ENCODE measurements around the gene U2AF2. TPM values are rescaled to one million over a fixed set of nuclear protein-coding genes. Genes with fewer than 3 reads are reported as not detected.
A peak's percentile ranks its signal among the peaks of the same experiment; 100 is the strongest.

U2AF2 gene
- total RNA-seq, 1 experiment from 2014 or later: 545 TPM

DNA sequence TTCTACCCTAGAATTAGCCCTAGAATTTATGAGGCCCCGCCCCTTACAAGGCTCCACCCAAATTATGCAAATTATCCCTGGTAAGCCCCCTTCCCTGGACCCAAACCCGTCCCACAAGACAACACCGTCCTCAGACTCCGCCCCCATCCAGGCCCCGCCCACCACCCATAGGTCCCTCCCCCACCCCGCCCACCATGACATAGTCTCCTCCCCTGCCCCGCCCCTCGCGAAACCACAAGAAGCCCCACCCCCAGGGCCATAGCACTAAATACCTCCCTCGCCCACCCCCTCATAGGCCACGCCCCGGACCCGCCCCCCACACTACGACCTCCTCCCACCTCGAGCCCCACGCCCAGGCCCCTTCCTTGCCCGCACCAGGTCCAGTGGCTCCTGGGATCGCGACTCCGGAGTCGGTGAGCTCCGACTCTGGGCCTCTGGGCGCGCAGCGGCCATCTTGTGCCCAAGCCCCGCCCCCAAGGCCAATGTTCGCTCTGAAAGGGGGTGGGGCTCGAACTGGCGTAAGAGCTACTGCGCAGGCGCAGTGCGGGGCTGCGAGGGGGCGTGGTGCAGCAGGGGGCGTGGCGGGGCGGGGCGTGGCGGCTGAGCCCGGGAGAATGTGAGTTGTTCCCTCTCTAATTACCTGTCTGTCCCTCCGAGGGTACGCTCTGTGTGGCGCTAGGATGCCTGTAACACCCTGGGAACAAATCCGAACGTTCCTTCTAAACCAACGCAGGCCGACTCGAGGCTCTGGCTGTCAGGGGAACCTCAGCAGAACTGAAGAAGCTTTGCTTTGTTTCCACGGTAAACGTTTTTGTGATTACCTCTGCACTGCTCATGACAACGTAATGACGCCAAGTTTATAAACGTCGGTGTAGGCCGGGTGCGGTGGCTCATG lies 30.5 kb upstream of the U2AF2 start, which contains the start of gene ZNF784:
Gene ZNF784 (minus strand): TSS at position 458 of the 895 bp plus-strand sequence. CDS start 5 bp downstream, at position 453.
- H3K4me3 ChIP-seq (ENCODE audit: low read depth in 2 of 2, low read length in 2 of 2): peak within 1 kb of the TSS; percentile 60 to 82
- intact Hi-C loops (cut with micrococcal nuclease; ENCODE audit: unreplicated experiment) (no loop called here), in situ Hi-C loops (cut with HindIII; ENCODE audit: low pct_unique_long_range_greater_than_20kb, low sequenced_read_pairs) (no loop called here)
- H3K9me3 ChIP-seq (ENCODE audit: control insufficient read depth, insufficient read depth, low read depth, low read length): no peaks in the 10 kb centered on the region
- ATAC-seq (peak; percentile 85), DNase-seq (ENCODE audit: low read depth, low spot score) (no peak)
- POLR2A ChIA-PET: interaction anchor here (0.5 to 1.0 kb wide), 15 partner anchors 9 to 1075 kb away, joined by 3 to 20 read pairs (median 6); no protein-coding TSS in a partner anchor
- CTCF ChIA-PET: interaction anchor here (0.6 to 1.0 kb wide), 9 partner anchors 12 to 483 kb away, joined by 3 to 10 read pairs (median 5); no protein-coding TSS in a partner anchor
- TF ChIP-seq POLR2AphosphoS5 (IDR thresholded peaks at IDR 0.05; ENCODE audit: low read depth, low read length): peak; percentile 95
- no peak for TF ChIP-seq TCF7L2 (IDR thresholded peaks at IDR 0.05; ENCODE audit: low read depth, low read length)
- peak; percentile 84; the same call in 1 of the 2 replicates for TF ChIP-seq SIN3A (IDR thresholded peaks at IDR 0.05; ENCODE audit: borderline replicate concordance, insufficient read depth, low read depth, low read length)
- TF ChIP-seq, protein P1, sequence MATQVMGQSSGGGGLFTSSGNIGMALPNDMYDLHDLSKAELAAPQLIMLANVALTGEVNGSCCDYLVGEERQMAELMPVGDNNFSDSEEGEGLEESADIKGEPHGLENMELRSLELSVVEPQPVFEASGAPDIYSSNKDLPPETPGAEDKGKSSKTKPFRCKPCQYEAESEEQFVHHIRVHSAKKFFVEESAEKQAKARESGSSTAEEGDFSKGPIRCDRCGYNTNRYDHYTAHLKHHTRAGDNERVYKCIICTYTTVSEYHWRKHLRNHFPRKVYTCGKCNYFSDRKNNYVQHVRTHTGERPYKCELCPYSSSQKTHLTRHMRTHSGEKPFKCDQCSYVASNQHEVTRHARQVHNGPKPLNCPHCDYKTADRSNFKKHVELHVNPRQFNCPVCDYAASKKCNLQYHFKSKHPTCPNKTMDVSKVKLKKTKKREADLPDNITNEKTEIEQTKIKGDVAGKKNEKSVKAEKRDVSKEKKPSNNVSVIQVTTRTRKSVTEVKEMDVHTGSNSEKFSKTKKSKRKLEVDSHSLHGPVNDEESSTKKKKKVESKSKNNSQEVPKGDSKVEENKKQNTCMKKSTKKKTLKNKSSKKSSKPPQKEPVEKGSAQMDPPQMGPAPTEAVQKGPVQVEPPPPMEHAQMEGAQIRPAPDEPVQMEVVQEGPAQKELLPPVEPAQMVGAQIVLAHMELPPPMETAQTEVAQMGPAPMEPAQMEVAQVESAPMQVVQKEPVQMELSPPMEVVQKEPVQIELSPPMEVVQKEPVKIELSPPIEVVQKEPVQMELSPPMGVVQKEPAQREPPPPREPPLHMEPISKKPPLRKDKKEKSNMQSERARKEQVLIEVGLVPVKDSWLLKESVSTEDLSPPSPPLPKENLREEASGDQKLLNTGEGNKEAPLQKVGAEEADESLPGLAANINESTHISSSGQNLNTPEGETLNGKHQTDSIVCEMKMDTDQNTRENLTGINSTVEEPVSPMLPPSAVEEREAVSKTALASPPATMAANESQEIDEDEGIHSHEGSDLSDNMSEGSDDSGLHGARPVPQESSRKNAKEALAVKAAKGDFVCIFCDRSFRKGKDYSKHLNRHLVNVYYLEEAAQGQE (IDR thresholded peaks at IDR 0.05; ENCODE audit: insufficient read depth in 1 of 2, low read depth in 2 of 2, low read length in 1 of 2): no peak
- TF ChIP-seq CTCF (IDR thresholded peaks at IDR 0.05): no peak
- no peaks in the 10 kb centered on the region for H3K27me3 ChIP-seq (ENCODE audit: control insufficient read depth, insufficient read depth, low read length)
- H3K4me1 ChIP-seq (ENCODE audit: control insufficient read depth, insufficient read depth, low read length): 0 out of 2 replicates have a peak, but pooled peaks cover 3% of the 10 kb centered on the region
- no TSS peak for BruUV-seq (replicated peaks)
- peak within 1 kb of the TSS; percentile 49 for H3K27ac ChIP-seq (ENCODE audit: low read length)
- H3K36me3 ChIP-seq (ENCODE audit: control insufficient read depth, insufficient read depth, low read length): no peaks in the 10 kb centered on the region

DNA sequence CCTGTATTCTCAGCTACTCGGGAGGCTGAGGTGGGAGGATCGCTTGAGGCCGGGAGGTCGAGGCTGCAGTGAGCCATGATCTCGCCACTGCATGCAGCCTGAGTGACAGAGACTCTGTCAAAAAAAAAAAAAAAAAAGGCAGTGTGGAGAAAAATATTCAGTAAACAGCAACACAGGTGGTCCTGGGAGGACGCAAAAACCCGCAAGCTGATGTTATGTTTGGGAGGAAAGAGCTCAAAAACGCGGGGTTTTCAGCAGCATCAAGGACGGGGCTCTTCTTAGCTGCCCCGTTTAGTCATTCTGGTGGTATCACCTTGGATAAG lies 29.9 kb upstream of the U2AF2 start:
- ATAC-seq: no peak
- TSS peak; percentile 63 for BruUV-seq (replicated peaks)
- H3K36me3 ChIP-seq (ENCODE audit: control insufficient read depth, insufficient read depth, low read length): no peaks in the 10 kb centered on the region
- in situ Hi-C loops (cut with HindIII; ENCODE audit: low pct_unique_long_range_greater_than_20kb, low sequenced_read_pairs) (no loop called here), intact Hi-C loops (cut with micrococcal nuclease; ENCODE audit: unreplicated experiment) (no loop called here)
- no peak for DNase-seq (ENCODE audit: low read depth, low spot score)
- H3K4me3 ChIP-seq (ENCODE audit: low read depth in 2 of 2, low read length in 2 of 2): peak overlapping the region; percentile 60 to 82
- H3K9me3 ChIP-seq (ENCODE audit: control insufficient read depth, insufficient read depth, low read depth, low read length): no peaks in the 10 kb centered on the region
- H3K27ac ChIP-seq (ENCODE audit: low read length): peak overlapping the region; percentile 40
- CTCF ChIA-PET: interaction anchor here (0.6 to 1.0 kb wide), 7 partner anchors 13 to 478 kb away, joined by 3 to 10 read pairs (median 3); no protein-coding TSS in a partner anchor
- H3K4me1 ChIP-seq (ENCODE audit: control insufficient read depth, insufficient read depth, low read length): 0 out of 2 replicates have a peak, but pooled peaks cover 3% of the 10 kb centered on the region
- no peaks in the 10 kb centered on the region for H3K27me3 ChIP-seq (ENCODE audit: control insufficient read depth, insufficient read depth, low read length)
- no peak for TF ChIP-seq SIN3A (IDR thresholded peaks at IDR 0.05; ENCODE audit: borderline replicate concordance, insufficient read depth, low read depth, low read length)
- TF ChIP-seq, protein P1 (IDR thresholded peaks at IDR 0.05; ENCODE audit: insufficient read depth in 1 of 2, low read depth in 2 of 2, low read length in 1 of 2): no peak
- no peak for TF ChIP-seq POLR2AphosphoS5 (IDR thresholded peaks at IDR 0.05; ENCODE audit: low read depth, low read length)
- no peak for TF ChIP-seq TCF7L2 (IDR thresholded peaks at IDR 0.05; ENCODE audit: low read depth, low read length)
- POLR2A ChIA-PET: interaction anchor here (0.5 to 1.0 kb wide), 10 partner anchors 10 to 1076 kb away, joined by 3 to 20 read pairs (median 6); no protein-coding TSS in a partner anchor
